Fibroblast of villous mesenchyme (primary cell): ENCODE results near the gene KCNK18. TPM values are rescaled to one million over a fixed set of nuclear protein-coding genes. Genes with fewer than 3 reads are reported as not detected.

Experiments used
- DNase-seq: peaks from one replicate; pipeline ENCODE4 v3.0.0-alpha.2; 2010; ENCODE audit warnings: low read depth
- H3K4me3 ChIP-seq: 2 replicates; pipeline ENCODE4 v1.5.1; 2011; ENCODE audit warnings: low read depth, mild to moderate bottlenecking, low read length
- total RNA-seq: library from RNA; depleted of rRNA; stranded (reverse); fragments of >200 nt; gene quantifications from 2 replicates; pipeline ENCODE4 v1.2.3, GENCODE V29; 2012
- TF ChIP-seq, protein P1 (sequence below): IDR thresholded peaks from 2 replicates; pipeline ENCODE4 v1.5.1; 2012; ENCODE audit warnings: low read depth, mild to moderate bottlenecking, low read length; ENCODE audit not compliant: insufficient read depth

Gene KCNK18
- not detected in 2 replicates for total RNA-seq

DNA sequence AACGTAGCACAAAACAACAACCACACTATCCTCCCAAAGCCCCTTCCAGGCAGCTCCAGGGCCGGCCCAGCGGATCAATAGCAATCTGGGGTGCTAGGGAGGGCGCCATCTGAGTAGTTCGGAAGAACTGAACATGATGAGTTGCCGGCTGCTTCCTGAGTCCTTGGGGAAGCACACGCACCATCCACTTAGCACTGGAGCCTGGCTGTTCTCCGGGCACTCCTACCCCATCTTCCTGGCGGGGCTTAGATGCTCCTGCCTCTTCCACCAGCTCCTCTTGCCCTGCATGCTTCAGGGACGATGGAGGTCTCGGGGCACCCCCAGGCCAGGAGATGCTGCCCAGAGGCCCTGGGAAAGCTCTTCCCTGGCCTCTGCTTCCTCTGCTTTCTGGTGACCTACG, at the start of gene KCNK18:
KCNK18 (plus strand) TSS at position 301 of the 400 bp plus-strand sequence; CDS start at position 301, 0 bp downstream.
- DNase-seq = no peak
- TF ChIP-seq, protein P1, sequence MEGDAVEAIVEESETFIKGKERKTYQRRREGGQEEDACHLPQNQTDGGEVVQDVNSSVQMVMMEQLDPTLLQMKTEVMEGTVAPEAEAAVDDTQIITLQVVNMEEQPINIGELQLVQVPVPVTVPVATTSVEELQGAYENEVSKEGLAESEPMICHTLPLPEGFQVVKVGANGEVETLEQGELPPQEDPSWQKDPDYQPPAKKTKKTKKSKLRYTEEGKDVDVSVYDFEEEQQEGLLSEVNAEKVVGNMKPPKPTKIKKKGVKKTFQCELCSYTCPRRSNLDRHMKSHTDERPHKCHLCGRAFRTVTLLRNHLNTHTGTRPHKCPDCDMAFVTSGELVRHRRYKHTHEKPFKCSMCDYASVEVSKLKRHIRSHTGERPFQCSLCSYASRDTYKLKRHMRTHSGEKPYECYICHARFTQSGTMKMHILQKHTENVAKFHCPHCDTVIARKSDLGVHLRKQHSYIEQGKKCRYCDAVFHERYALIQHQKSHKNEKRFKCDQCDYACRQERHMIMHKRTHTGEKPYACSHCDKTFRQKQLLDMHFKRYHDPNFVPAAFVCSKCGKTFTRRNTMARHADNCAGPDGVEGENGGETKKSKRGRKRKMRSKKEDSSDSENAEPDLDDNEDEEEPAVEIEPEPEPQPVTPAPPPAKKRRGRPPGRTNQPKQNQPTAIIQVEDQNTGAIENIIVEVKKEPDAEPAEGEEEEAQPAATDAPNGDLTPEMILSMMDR = no peak
- H3K4me3 ChIP-seq = no peak within 1 kb of the TSS

DNA sequence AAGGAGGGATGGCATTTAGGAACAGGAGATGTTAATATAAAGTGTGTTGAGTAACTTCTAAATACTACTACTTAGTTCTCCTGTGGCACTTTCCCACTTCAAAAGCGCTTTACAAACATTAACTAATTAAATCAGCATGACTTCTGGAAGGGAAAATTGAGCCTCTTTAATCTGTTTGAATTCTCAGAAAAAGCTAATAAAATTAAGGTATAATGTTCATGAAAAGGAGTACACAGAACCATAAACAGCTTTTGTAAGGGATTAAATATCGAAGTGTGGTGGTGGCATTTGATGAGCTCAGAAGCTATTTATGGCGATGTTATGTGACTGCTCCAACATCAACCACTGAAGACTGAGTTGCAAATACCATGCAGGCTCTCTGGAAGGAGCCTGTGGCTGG, 49.0 kb upstream of the KCNK18 start:
- H3K4me3 ChIP-seq = no peak overlapping the region
- TF ChIP-seq, protein P1 = no peak
- DNase-seq = no peak

DNA sequence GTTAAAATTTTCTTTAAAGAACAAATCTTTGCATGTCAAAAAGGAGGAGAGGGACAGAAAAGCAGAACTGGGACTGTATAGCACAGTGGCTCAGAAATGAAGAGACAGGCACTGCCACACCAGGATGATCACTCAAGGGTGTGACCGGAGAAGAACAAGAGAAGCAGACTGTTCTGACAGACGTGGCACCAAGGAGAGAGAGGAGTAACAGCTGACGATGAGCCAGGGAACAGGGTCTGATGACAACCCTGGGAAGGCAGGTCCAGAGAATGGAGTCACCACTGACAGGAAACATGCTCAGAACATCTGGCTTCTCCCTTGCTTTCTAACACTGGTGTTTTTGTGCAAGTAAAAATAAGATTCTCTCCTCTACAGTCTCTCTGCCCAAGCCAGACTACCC, 44.6 kb upstream of the KCNK18 start:
- TF ChIP-seq, protein P1 = no peak
- no peak overlapping the region for H3K4me3 ChIP-seq
- DNase-seq = no peak

DNA sequence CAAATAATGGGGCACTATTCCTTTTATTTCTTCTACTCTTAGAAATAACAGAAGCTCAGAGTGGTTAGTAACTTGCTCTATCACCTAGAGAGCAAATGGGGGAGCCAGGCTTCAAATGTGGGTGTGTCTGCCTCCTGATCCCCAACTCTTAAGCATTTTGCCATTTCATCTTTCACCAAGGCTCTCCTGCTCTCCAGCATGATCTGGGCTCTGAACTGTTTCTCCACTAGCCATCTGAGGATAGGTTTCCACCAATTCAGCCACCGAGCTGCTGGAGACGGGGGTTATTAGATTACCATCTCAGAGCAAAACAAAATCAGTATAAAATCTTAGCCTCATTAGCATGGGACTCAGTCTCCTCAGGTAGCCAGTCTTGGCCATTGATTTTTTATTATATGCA, 39.0 kb upstream of the KCNK18 start:
- no peak for DNase-seq
- TF ChIP-seq, protein P1 = no peak
- H3K4me3 ChIP-seq = no peak overlapping the region

DNA sequence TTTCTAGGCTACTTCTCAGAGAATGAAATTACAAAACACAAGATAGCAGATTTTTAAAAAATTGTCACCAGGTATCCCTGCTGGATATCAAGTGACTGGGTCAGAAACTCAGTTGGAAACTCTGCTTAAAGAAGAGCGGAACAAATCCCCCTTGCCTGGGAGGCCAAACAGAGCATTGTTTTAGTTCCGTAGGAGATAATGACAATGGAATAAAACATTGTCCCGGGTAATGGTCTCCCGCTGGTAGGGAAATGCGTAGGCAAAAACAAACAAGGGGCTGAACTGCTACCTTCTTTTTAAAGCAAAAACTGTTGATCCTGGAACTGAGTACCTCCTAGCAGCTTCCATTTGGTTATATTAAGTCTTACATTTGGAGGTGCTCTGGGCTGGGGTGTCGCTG, 37.9 kb upstream of the KCNK18 start:
- TF ChIP-seq, protein P1 = no peak
- DNase-seq = no peak
- H3K4me3 ChIP-seq = no peak overlapping the region

DNA sequence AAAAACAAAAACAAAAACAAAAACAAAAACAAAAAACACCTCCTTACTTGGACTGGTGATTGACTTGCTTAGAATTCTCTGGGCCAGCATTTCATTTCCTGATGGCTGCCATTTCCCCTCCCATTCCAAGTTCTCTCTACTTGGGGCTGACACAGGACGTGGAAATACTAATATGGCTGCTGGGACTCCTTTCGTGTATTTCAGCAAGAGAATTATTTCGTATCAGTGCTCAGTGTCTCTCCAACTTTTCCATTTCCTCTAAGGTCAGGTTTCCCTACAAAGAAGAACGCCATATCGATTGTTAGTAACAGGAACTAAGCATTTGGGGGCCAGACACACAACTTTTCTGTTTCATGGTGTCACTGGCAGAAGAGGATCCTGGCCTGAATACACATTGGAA, 36.7 kb upstream of the KCNK18 start:
- TF ChIP-seq, protein P1 = no peak
- no peak for DNase-seq
- no peak overlapping the region for H3K4me3 ChIP-seq

DNA sequence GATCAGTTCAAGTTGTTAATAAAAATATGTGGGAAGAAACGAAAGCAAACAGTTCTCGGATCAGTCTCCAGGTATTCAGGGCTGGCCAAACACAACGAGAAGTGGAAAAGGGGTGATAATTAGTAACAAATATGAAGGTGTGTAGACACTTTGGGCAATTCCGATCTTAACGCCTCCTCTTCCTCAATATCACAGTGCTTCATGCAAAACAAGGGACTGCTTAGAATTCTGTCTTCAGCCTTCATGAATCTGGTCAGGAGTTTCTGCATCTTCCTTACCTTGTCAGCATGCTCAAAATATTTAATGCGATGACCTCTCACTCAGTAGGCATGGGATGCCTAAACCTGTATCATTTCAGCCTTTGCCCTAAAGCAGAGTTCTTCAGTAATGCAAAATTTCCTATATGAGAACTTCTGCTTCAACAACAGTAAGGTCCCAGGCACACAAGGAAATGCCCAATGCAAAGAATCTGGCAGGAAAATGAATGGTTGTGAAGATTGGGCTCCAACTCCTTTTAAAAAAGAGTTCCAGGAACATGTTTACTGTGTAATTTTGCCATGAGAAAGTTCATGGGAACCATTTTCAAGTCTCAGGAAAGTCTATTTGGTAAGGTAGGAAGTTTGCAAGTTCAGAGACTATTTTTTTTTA, 35.8 kb upstream of the KCNK18 start:
- no peak overlapping the region for H3K4me3 ChIP-seq
- no peak for DNase-seq
- TF ChIP-seq, protein P1 = no peak
